Mesendoderm (in vitro differentiated cells): ENCODE results near the gene FEM1B.

Source experiments
- DNase-seq: peaks from one replicate; pipeline ENCODE4 v3.0.0; 2013
- H2AK5ac ChIP-seq: 2 replicates; pipeline ENCODE4 v1.6.1; 2013; ENCODE audit warnings: low read length, inconsistent platforms
- H2BK120ac ChIP-seq: 2 replicates; pipeline ENCODE4 v1.6.1; 2013; ENCODE audit warnings: low read depth, mild to moderate bottlenecking, low read length, moderate library complexity, mixed read lengths
- H2BK15ac ChIP-seq: replicated peaks from 2 replicates; pipeline ENCODE4 v1.6.1; 2013; ENCODE audit warnings: low read depth, mild to moderate bottlenecking, moderate library complexity
- H2BK5ac ChIP-seq: 2 replicates; pipeline ENCODE4 v1.6.1; 2013; ENCODE audit warnings: low read length, inconsistent platforms
- H3K18ac ChIP-seq: 2 replicates; pipeline ENCODE4 v1.6.1; 2013; ENCODE audit warnings: mild to moderate bottlenecking, low read length, mixed read lengths
- H3K23ac ChIP-seq: one replicate; pipeline ENCODE4 v1.6.1; 2013; ENCODE audit warnings: low read length
- H3K27ac ChIP-seq: 2 replicates; pipeline ENCODE4 v1.5.1; 2013; ENCODE audit warnings: low read depth, mild to moderate bottlenecking, inconsistent platforms, low read length, moderate library complexity
- H3K27me3 ChIP-seq: 2 replicates; pipeline ENCODE4 v1.6.1; 2013; ENCODE audit warnings: low read length, control low read depth, mild to moderate bottlenecking, inconsistent platforms; ENCODE audit not compliant: insufficient read depth, poor library complexity
- H3K36me3 ChIP-seq: 2 replicates; pipeline ENCODE4 v1.6.1; 2013; ENCODE audit warnings: low read length, inconsistent platforms; ENCODE audit not compliant: control insufficient read depth, insufficient read depth
- H3K4ac ChIP-seq: one replicate; pipeline ENCODE4 v1.6.1; 2013; ENCODE audit warnings: low read depth, mild to moderate bottlenecking, low read length, moderate library complexity
- H3K4me1 ChIP-seq: 2 replicates; pipeline ENCODE4 v1.6.1; 2013; ENCODE audit warnings: low read depth, low read length, inconsistent platforms; ENCODE audit not compliant: control insufficient read depth
- H3K4me2 ChIP-seq: 2 replicates; pipeline ENCODE4 v1.6.1; 2013; ENCODE audit warnings: low read length
- H3K4me3 ChIP-seq: 2 replicates; pipeline ENCODE4 v1.5.1; 2013; ENCODE audit warnings: mild to moderate bottlenecking, low read length
- H3K56ac ChIP-seq: one replicate; pipeline ENCODE4 v1.6.1; 2013; ENCODE audit warnings: low read length
- H3K79me1 ChIP-seq: 2 replicates; pipeline ENCODE4 v1.6.1; 2013; ENCODE audit warnings: low read length, inconsistent platforms
- H3K79me2 ChIP-seq: 2 replicates; pipeline ENCODE4 v1.6.1; 2013; ENCODE audit warnings: mild to moderate bottlenecking, low read length; ENCODE audit not compliant: control insufficient read depth, insufficient read depth
- H3K9ac ChIP-seq: 2 replicates; pipeline ENCODE4 v1.6.1; 2013; ENCODE audit warnings: low read length, inconsistent platforms
- H4K5ac ChIP-seq: one replicate; pipeline ENCODE4 v1.6.1; 2013; ENCODE audit warnings: low read length
- H4K8ac ChIP-seq: one replicate; pipeline ENCODE4 v1.6.1; 2013; ENCODE audit warnings: low read depth, mild to moderate bottlenecking, control low read depth, low read length, moderate library complexity
- WGBS: extraction: QIAGEN DNeasy Blood & Tissue Kit; methylation state at CpG from one replicate; pipeline ENCODE4 v1.1.7; 2013; ENCODE audit warnings: low lambda C conversion rate, missing lambda C conversion rate; ENCODE audit not compliant: insufficient coverage; ENCODE audit errors: extremely low coverage; 5-methylcytosine and 5-hydroxymethylcytosine counted together

Gene FEM1B

GRCh38 chr15:68315035-68315434 is 37.5 kb downstream of the FEM1B start:
- Histone ChIP-seq H3K4me1 (peaks cover 2% of the 10 kb centered on the region), H3K27ac (no peak overlapping the region), H3K9ac (no peak overlapping the region), H3K18ac (no peak overlapping the region), H3K79me1 (no peaks in the 10 kb centered on the region), H4K8ac (no peak overlapping the region), H4K5ac (no peak overlapping the region), H3K79me2 (no peaks in the 10 kb centered on the region), H3K4ac (no peak overlapping the region), H2BK120ac (no peak overlapping the region), H2BK5ac (no peak overlapping the region), H3K4me2 (no peak overlapping the region), H2AK5ac (no peak overlapping the region), H3K27me3 (no peaks in the 10 kb centered on the region), H2BK15ac (no peak overlapping the region), H3K36me3 (no peaks in the 10 kb centered on the region), H3K4me3 (no peak overlapping the region), H3K56ac (no peak overlapping the region), H3K23ac (no peak overlapping the region)
- DNase-seq = no peak
- WGBS = no CpG with 5 or more reads among the region's 1 CpG

GRCh38 chr15:68315495-68316031 is 38.0 kb downstream of the FEM1B start:
- Histone ChIP-seq H4K5ac (no peak overlapping the region), H3K27ac (no peak overlapping the region), H3K79me1 (no peaks in the 10 kb centered on the region), H3K9ac (no peak overlapping the region), H3K18ac (no peak overlapping the region), H3K23ac (peak overlapping the region; percentile 85), H2BK15ac (no peak overlapping the region), H2BK5ac (no peak overlapping the region), H3K4ac (no peak overlapping the region), H3K79me2 (no peaks in the 10 kb centered on the region), H3K27me3 (no peaks in the 10 kb centered on the region), H2BK120ac (no peak overlapping the region), H3K4me1 (peaks cover 2% of the 10 kb centered on the region), H3K4me2 (no peak overlapping the region), H3K56ac (peak overlapping the region; percentile 66), H3K36me3 (no peaks in the 10 kb centered on the region), H4K8ac (no peak overlapping the region), H2AK5ac (no peak overlapping the region), H3K4me3 (no peak overlapping the region)
- DNase-seq = peak; percentile 36
- no CpG with 5 or more reads among the region's 11 CpGs for WGBS

GRCh38 chr15:68316061-68316804 is 38.7 kb downstream of the FEM1B start:
- Histone ChIP-seq H3K9ac (no peak overlapping the region), H3K79me2 (no peaks in the 10 kb centered on the region), H2BK120ac (no peak overlapping the region), H2BK5ac (no peak overlapping the region), H3K36me3 (no peaks in the 10 kb centered on the region), H3K4ac (no peak overlapping the region), H2BK15ac (no peak overlapping the region), H3K18ac (no peak overlapping the region), H4K5ac (no peak overlapping the region), H3K27ac (no peak overlapping the region), H3K23ac (peak overlapping the region; percentile 85), H3K56ac (peak overlapping the region; percentile 66), H3K4me2 (no peak overlapping the region), H3K4me3 (no peak overlapping the region), H3K4me1 (peaks cover 2% of the 10 kb centered on the region), H2AK5ac (no peak overlapping the region), H4K8ac (no peak overlapping the region), H3K27me3 (no peaks in the 10 kb centered on the region), H3K79me1 (no peaks in the 10 kb centered on the region)
- no CpG with 5 or more reads among the region's 17 CpGs for WGBS
- peak; percentile 66 for DNase-seq

GRCh38 chr15:68317281-68318007 is 39.9 kb downstream of the FEM1B start:
- WGBS = no CpG with 5 or more reads among the region's 16 CpGs
- no peak overlapping the region for H3K18ac ChIP-seq
- H3K79me1 ChIP-seq = no peaks in the 10 kb centered on the region
- H3K4ac ChIP-seq = no peak overlapping the region
- H3K36me3 ChIP-seq = no peaks in the 10 kb centered on the region
- peaks cover 2% of the 10 kb centered on the region for H3K4me1 ChIP-seq
- no peak overlapping the region for H2AK5ac ChIP-seq
- no peaks in the 10 kb centered on the region for H3K79me2 ChIP-seq
- H3K9ac ChIP-seq = no peak overlapping the region
- no peak overlapping the region for H3K4me3 ChIP-seq
- no peak overlapping the region for H4K8ac ChIP-seq
- H3K23ac ChIP-seq = no peak overlapping the region
- no peak for DNase-seq
- no peak overlapping the region for H4K5ac ChIP-seq
- H3K4me2 ChIP-seq = no peak overlapping the region
- no peaks in the 10 kb centered on the region for H3K27me3 ChIP-seq
- no peak overlapping the region for H2BK5ac ChIP-seq
- no peak overlapping the region for H3K56ac ChIP-seq
- H2BK120ac ChIP-seq = no peak overlapping the region
- H3K27ac ChIP-seq = no peak overlapping the region
- no peak overlapping the region for H2BK15ac ChIP-seq

- Histone ChIP-seq H3K4me1 (peaks cover 2% of the 10 kb centered on the region), H3K79me2 (no peaks in the 10 kb centered on the region), H3K27me3 (no peaks in the 10 kb centered on the region), H2AK5ac (no peak overlapping the region), H4K8ac (no peak overlapping the region), H2BK15ac (no peak overlapping the region), H3K56ac (no peak overlapping the region), H3K79me1 (no peaks in the 10 kb centered on the region), H3K4me2 (no peak overlapping the region), H2BK120ac (no peak overlapping the region), H3K18ac (no peak overlapping the region), H4K5ac (no peak overlapping the region), H3K9ac (no peak overlapping the region), H2BK5ac (no peak overlapping the region), H3K4me3 (no peak overlapping the region), H3K36me3 (no peaks in the 10 kb centered on the region), H3K23ac (no peak overlapping the region), H3K27ac (no peak overlapping the region), H3K4ac (no peak overlapping the region)
- no peak for DNase-seq
- no CpG with 5 or more reads among the region's 6 CpGs for WGBS
Measured at GRCh38 chr15:68318008-68318835, 40.7 kb downstream of the FEM1B start.
